ENCODE results near the gene ZNF518A. TPM values are rescaled to one million over a fixed set of nuclear protein-coding genes. Genes with fewer than 3 reads are reported as not detected.
A peak's percentile ranks its signal among the peaks of the same experiment; 100 is the strongest.

The ZNF518A gene
- total and polyA plus RNA-seq, 2 of the 13 experiments (the other 11 are each of a cell fraction or from before 2014, with no cell fraction given): 21.7 to 37.1 TPM

GRCh38 chr10:96153070-96153469, 23.0 kb downstream of the ZNF518A start:
- Histone ChIP-seq H3K4me2 (ENCODE audit: low read depth, low read length) (no peak overlapping the region), H3K36me3 (replicated peaks in 1 of 2; ENCODE audit: control insufficient read depth in 1 of 2, insufficient read depth in 2 of 2, low read length in 2 of 2) (peaks cover 11 to 78% of the 10 kb centered on the region in 2 experiments), H3K9me3 (ENCODE audit: low read length) (no peaks in the 10 kb centered on the region), H3K9ac (ENCODE audit: insufficient read depth, low read depth, low read length) (no peak overlapping the region), H3K27me3 (ENCODE audit: control insufficient read depth in 1 of 2, insufficient read depth in 2 of 2, low read length in 2 of 2) (no peaks in the 10 kb centered on the region), H3K4me3 (replicated peaks in 1 of 3; ENCODE audit: insufficient read depth in 1 of 3, low read depth in 2 of 3, low read length in 3 of 3) (no peak overlapping the region), H3K27ac (ENCODE audit: extremely low read length, insufficient read depth, low read length) (no peak overlapping the region), H3K4me1 (ENCODE audit: insufficient read depth, low read length) (no peaks in the 10 kb centered on the region), H3K79me2 (ENCODE audit: insufficient read depth, low read length) (no peaks in the 10 kb centered on the region), H2AFZ (ENCODE audit: low read length) (no peak overlapping the region), H4K20me1 (ENCODE audit: insufficient read depth, low read length) (no peaks in the 10 kb centered on the region)
- ChIA-PET POLR2A (no interaction called here), CTCF (ENCODE audit: low intra/inter-chr PET ratio, low total read pairs) (no interaction called here)
- intact Hi-C loops (cut with micrococcal nuclease; ENCODE audit: unreplicated experiment) (no loop called here), in situ Hi-C loops (cut with HindIII; ENCODE audit: extremely low pct_ligation_motif_present, low pct_unique_long_range_greater_than_20kb) (no loop called here)
- ATAC-seq (no peak), DNase-seq (ENCODE audit: low spot score) (no peak), FAIRE-seq (no peak)
- 100% methylated on average over 1 of the region's 1 CpG for WGBS (ENCODE audit: low lambda C conversion rate)
- no TSS peak for BruUV-seq (replicated peaks)
- TF ChIP-seq CENPT (CRISPR knock-in tag; IDR thresholded peaks at IDR 0.05; ENCODE audit: low read depth) (no peak), FLYWCH1 (CRISPR knock-in tag; IDR thresholded peaks at IDR 0.05) (no peak), ZNF180 (CRISPR knock-in tag; IDR thresholded peaks at IDR 0.05; ENCODE audit: borderline replicate concordance, low read depth) (no peak)

- H3K4me2 ChIP-seq (ENCODE audit: low read depth, low read length): no peak overlapping the region
- peaks cover 7% of the 10 kb centered on the region; the same call in 1 of the 2 replicates for H3K9me3 ChIP-seq (ENCODE audit: low read length)
- CTCF ChIA-PET (ENCODE audit: low intra/inter-chr PET ratio, low total read pairs): no interaction called here
- H3K79me2 ChIP-seq (ENCODE audit: insufficient read depth, low read length): no peaks in the 10 kb centered on the region
- H3K36me3 ChIP-seq (replicated peaks in 1 of 2; ENCODE audit: control insufficient read depth in 1 of 2, insufficient read depth in 2 of 2, low read length in 2 of 2): peaks cover 0 to 2% of the 10 kb centered on the region in 2 experiments; a peak in 2 of 5 replicates
- intact Hi-C loops (cut with micrococcal nuclease; ENCODE audit: unreplicated experiment) (no loop called here), in situ Hi-C loops (cut with HindIII; ENCODE audit: extremely low pct_ligation_motif_present, low pct_unique_long_range_greater_than_20kb) (no loop called here)
- no peak for TF ChIP-seq IRX3 (CRISPR knock-in tag; IDR thresholded peaks at IDR 0.05; ENCODE audit: borderline replicate concordance, low read depth)
- no peak for TF ChIP-seq RFX1 (IDR thresholded peaks at IDR 0.05)
- no peak overlapping the region for H3K27ac ChIP-seq (ENCODE audit: extremely low read length, insufficient read depth, low read length)
- no peak for FAIRE-seq
- ATAC-seq: peak; percentile 28; the same call in 2 of the 3 replicates
- H3K9ac ChIP-seq (ENCODE audit: insufficient read depth, low read depth, low read length): no peak overlapping the region
- H3K4me3 ChIP-seq (replicated peaks in 1 of 3; ENCODE audit: insufficient read depth in 1 of 3, low read depth in 2 of 3, low read length in 3 of 3): no peak overlapping the region
- DNase-seq (ENCODE audit: low spot score): no peak
- H4K20me1 ChIP-seq (ENCODE audit: insufficient read depth, low read length): no peaks in the 10 kb centered on the region
- H3K4me1 ChIP-seq (ENCODE audit: insufficient read depth, low read length): peaks cover 8% of the 10 kb centered on the region; the same call in 1 of the 2 replicates
- BruUV-seq (replicated peaks): no TSS peak
- 96% methylated on average over 6 of the region's 6 CpGs for WGBS (ENCODE audit: low lambda C conversion rate)
- H3K27me3 ChIP-seq (ENCODE audit: control insufficient read depth in 1 of 2, insufficient read depth in 2 of 2, low read length in 2 of 2): no peaks in the 10 kb centered on the region
- no peak overlapping the region for H2AFZ ChIP-seq (ENCODE audit: low read length)
- POLR2A ChIA-PET: interaction anchor here (0.7 to 1.4 kb wide), 2 partner anchors 36 to 77 kb away, joined by 3 to 7 read pairs; partner anchors contain the start of gene ZNF518A
Measured at GRCh38 chr10:96165726-96166125, 35.6 kb downstream of the ZNF518A start.
